Measurements from ENCODE around the gene HEXB.
"Not testable (repeated sequence)": the region's sequence is repeated elsewhere in the genome, so short reads cannot be mapped to it uniquely, and the experiment has no call there.

Gene HEXB

GRCh38 chr5:74738406-74738805 is 53.4 kb downstream of the HEXB start:
- DNase-seq (ENCODE audit: low spot score): no peak

GRCh38 chr5:74748742-74749141 is 63.7 kb downstream of the HEXB start:
- not testable (repeated sequence) for DNase-seq (ENCODE audit: low spot score)

- DNase-seq (ENCODE audit: low spot score): no peak
These were observed 76.2 kb downstream of the HEXB start for GRCh38 chr5:74761241-74761640.

- no peak for DNase-seq (ENCODE audit: low spot score)
These were observed 77.6 kb downstream of the HEXB start for GRCh38 chr5:74762599-74762998.

- no peak for DNase-seq (ENCODE audit: low spot score)
These were observed 78.5 kb downstream of the HEXB start for GRCh38 chr5:74763504-74763903.

GRCh38 chr5:74765201-74765600 is 80.2 kb downstream of the HEXB start:
- no peak for DNase-seq (ENCODE audit: low spot score)

DNA sequence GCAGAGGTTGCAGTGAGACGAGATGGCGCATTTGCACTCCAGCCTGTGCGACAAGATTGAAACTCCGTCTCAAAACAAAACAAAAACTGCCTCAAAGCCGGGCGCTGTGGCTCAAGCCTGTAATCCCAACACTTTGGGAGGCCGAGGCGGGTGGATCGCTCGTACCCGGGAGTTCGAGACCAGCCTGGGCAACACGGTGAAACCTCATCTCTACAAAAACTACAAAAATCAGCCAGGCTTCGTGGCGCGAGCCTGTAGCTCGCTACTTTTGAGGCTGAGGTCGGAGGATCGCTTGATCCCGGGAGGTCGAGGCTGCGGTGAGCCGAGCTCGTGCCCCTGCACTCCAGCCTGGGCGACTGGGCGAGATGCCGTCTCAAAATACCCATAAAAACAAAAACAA is 80.9 kb downstream of the HEXB start:
- DNase-seq (ENCODE audit: low spot score): no peak

- DNase-seq (ENCODE audit: low spot score): no peak
These were observed 81.4 kb downstream of the HEXB start for GRCh38 chr5:74766418-74766848.

DNA sequence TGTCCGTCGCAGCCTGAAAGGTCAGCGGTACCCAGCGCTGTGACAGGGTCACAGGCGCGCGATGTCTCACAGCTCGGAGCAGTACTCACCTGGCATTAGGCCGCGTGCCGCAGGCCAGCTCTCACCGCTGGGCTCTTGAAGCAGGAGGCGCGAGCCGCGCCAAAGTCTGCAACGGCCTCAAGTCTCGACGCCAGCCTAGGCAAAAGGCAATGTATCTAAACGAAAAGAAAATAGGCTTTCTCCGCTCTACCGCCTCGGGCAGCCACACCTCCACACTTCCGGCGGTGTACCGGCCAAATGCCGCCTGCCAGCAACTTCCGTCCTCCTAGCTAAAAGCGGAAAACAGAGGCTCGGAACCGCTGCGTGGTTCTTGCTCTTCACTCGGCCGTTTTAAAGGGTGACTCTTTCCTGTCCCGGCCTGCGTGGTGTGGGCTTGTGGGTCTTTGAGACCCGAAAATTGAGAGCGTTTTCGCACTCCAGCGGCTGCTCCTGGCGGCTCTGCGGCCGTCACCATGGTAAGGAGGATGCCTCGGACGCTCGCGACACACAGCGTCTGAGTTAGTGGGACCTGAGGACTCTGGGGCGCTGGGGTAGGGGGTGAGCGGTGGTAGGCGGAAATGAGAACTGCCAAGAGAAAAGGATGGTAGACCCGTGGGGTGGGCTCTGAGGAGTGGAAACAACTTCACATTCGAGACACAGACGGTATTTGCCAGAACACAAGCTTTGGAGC is 82.0 kb downstream of the HEXB start, which contains the start of the genes GFM2 and NSA2:
GFM2 (minus strand) TSS at position 269 of the 730 bp plus-strand sequence. CDS start 3,375 bp downstream, outside the sequence.
NSA2 (plus strand) TSS at position 401 of the 730 bp plus-strand sequence; CDS start at position 513, 112 bp downstream.
- DNase-seq (ENCODE audit: low spot score): peak; percentile 93

DNA sequence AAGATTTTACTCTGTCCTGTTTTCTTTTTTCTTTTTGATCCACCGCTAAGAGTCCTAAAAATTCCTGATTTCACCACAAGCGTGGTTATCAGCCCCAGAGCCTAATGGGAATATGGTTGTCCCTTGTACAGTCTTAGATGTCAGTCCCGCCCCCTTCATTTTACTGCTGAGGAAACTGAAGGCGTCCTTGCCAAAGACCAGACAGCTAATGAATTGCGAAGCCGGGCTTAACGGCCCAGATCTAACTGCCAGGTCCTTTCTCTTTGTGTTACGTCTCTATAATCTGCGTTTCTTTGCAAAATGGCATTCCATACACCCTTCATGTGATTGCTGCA is 82.5 kb downstream of the HEXB start:
- DNase-seq (ENCODE audit: low spot score): peak; percentile 48

Data from ecto neural progenitor cell (in vitro differentiated cells).